ENCODE results near the gene TRIM41. TPM values are rescaled to one million over a fixed set of nuclear protein-coding genes. Genes with fewer than 3 reads are reported as not detected.
"Not testable (repeated sequence)": the region's sequence is repeated elsewhere in the genome, so short reads cannot be mapped to it uniquely, and the experiment has no call there.

The TRIM41 gene
- polyA plus RNA-seq (2013, experiment 1 of 4) = 34.7 TPM
- polyA plus RNA-seq (2013, experiment 2 of 4) = 33.6 TPM
- 24.6 TPM for polyA plus RNA-seq (2013, experiment 3 of 4)
- polyA plus RNA-seq (2013, experiment 4 of 4) = 32.7 TPM

GRCh38 chr5:181223058-181223728 is at the start of gene TRIM41:
TSS of gene TRIM41 (plus strand) at chr5:181223281. CDS start at chr5:181224000, 719 bp downstream.
- H3K27me3 ChIP-seq (ENCODE audit: control insufficient read depth, insufficient read depth, low read length, poor library complexity, severe bottlenecking) = no peaks in the 10 kb centered on the region
- H3K27ac ChIP-seq (ENCODE audit: insufficient read depth, low read depth, low read length, poor library complexity, severe bottlenecking) = peak within 1 kb of the TSS; percentile 79
- H3K4me1 ChIP-seq (ENCODE audit: control insufficient read depth, insufficient read depth, low read length) = peaks cover 4% of the 10 kb centered on the region
- peak within 1 kb of the TSS; percentile 82 for H3K4me3 ChIP-seq (ENCODE audit: insufficient read depth, low read depth, low read length)
- no peaks in the 10 kb centered on the region for H3K9me3 ChIP-seq (ENCODE audit: control insufficient read depth, low read length)
- H3K36me3 ChIP-seq (ENCODE audit: control insufficient read depth, insufficient read depth, low read length) = peaks cover 3% of the 10 kb centered on the region
- 0% methylated on average over 59 of the region's 59 CpGs for WGBS, 2 experiments

GRCh38 chr5:181173420-181174342 is 49.4 kb upstream of the TRIM41 start:
- Histone ChIP-seq H3K27ac (ENCODE audit: insufficient read depth, low read depth, low read length, poor library complexity, severe bottlenecking) (no peak overlapping the region), H3K9me3 (ENCODE audit: control insufficient read depth, low read length) (no peaks in the 10 kb centered on the region), H3K27me3 (ENCODE audit: control insufficient read depth, insufficient read depth, low read length, poor library complexity, severe bottlenecking) (peaks cover 66% of the 10 kb centered on the region), H3K4me1 (ENCODE audit: control insufficient read depth, insufficient read depth, low read length) (peaks cover 3% of the 10 kb centered on the region), H3K4me3 (ENCODE audit: insufficient read depth, low read depth, low read length) (peak overlapping the region; percentile 32), H3K36me3 (ENCODE audit: control insufficient read depth, insufficient read depth, low read length) (no peaks in the 10 kb centered on the region)
- WGBS, 2 experiments = 2% methylated on average over 50 of the region's 50 CpGs

GRCh38 chr5:181176254-181176952 is 46.7 kb upstream of the TRIM41 start:
- WGBS, 2 experiments = 77 to 85% methylated on average over 3 of the region's 3 CpGs
- H3K4me1 ChIP-seq (ENCODE audit: control insufficient read depth, insufficient read depth, low read length) = no peaks in the 10 kb centered on the region
- no peaks in the 10 kb centered on the region for H3K9me3 ChIP-seq (ENCODE audit: control insufficient read depth, low read length)
- peaks cover 39% of the 10 kb centered on the region for H3K27me3 ChIP-seq (ENCODE audit: control insufficient read depth, insufficient read depth, low read length, poor library complexity, severe bottlenecking)
- H3K36me3 ChIP-seq (ENCODE audit: control insufficient read depth, insufficient read depth, low read length) = no peaks in the 10 kb centered on the region
- no peak overlapping the region for H3K27ac ChIP-seq (ENCODE audit: insufficient read depth, low read depth, low read length, poor library complexity, severe bottlenecking)
- H3K4me3 ChIP-seq (ENCODE audit: insufficient read depth, low read depth, low read length) = no peak overlapping the region

- H3K36me3 ChIP-seq (ENCODE audit: control insufficient read depth, insufficient read depth, low read length); H3K27ac ChIP-seq (ENCODE audit: insufficient read depth, low read depth, low read length, poor library complexity, severe bottlenecking): not testable (repeated sequence)
- 80% methylated on average over 14 of the region's 14 CpGs for WGBS, 2 experiments
Observed at GRCh38 chr5:181177559-181177958, 45.5 kb upstream of the TRIM41 start.

GRCh38 chr5:181181650-181182565 is 41.2 kb upstream of the TRIM41 start:
- 63% methylated on average over 25 of the region's 25 CpGs for WGBS, 2 experiments
- H3K36me3 ChIP-seq (ENCODE audit: control insufficient read depth, insufficient read depth, low read length) = no peaks in the 10 kb centered on the region
- H3K9me3 ChIP-seq (ENCODE audit: control insufficient read depth, low read length) = no peaks in the 10 kb centered on the region
- no peaks in the 10 kb centered on the region for H3K27me3 ChIP-seq (ENCODE audit: control insufficient read depth, insufficient read depth, low read length, poor library complexity, severe bottlenecking)
- H3K27ac ChIP-seq (ENCODE audit: insufficient read depth, low read depth, low read length, poor library complexity, severe bottlenecking) = no peak overlapping the region
- no peaks in the 10 kb centered on the region for H3K4me1 ChIP-seq (ENCODE audit: control insufficient read depth, insufficient read depth, low read length)
- H3K4me3 ChIP-seq (ENCODE audit: insufficient read depth, low read depth, low read length) = no peak overlapping the region

More at GRCh38 chr5:181177559-181177958, 45.5 kb upstream of the TRIM41 start:
- H3K27me3 ChIP-seq (ENCODE audit: control insufficient read depth, insufficient read depth, low read length, poor library complexity, severe bottlenecking) = peaks cover 27% of the 10 kb centered on the region
- not testable (repeated sequence) for H3K4me3 ChIP-seq (ENCODE audit: insufficient read depth, low read depth, low read length); H3K4me1 ChIP-seq (ENCODE audit: control insufficient read depth, insufficient read depth, low read length); H3K9me3 ChIP-seq (ENCODE audit: control insufficient read depth, low read length)

GRCh38 chr5:181182651-181183050 is 40.4 kb upstream of the TRIM41 start:
- no peaks in the 10 kb centered on the region for H3K36me3 ChIP-seq (ENCODE audit: control insufficient read depth, insufficient read depth, low read length)
- no peak overlapping the region for H3K27ac ChIP-seq (ENCODE audit: insufficient read depth, low read depth, low read length, poor library complexity, severe bottlenecking)
- H3K27me3 ChIP-seq (ENCODE audit: control insufficient read depth, insufficient read depth, low read length, poor library complexity, severe bottlenecking) = no peaks in the 10 kb centered on the region
- H3K9me3 ChIP-seq (ENCODE audit: control insufficient read depth, low read length) = no peaks in the 10 kb centered on the region
- no peak overlapping the region for H3K4me3 ChIP-seq (ENCODE audit: insufficient read depth, low read depth, low read length)
- no peaks in the 10 kb centered on the region for H3K4me1 ChIP-seq (ENCODE audit: control insufficient read depth, insufficient read depth, low read length)
- 92 to 94% methylated on average over 12 of the region's 12 CpGs for WGBS, 2 experiments

GRCh38 chr5:181184845-181185216 is 38.2 kb upstream of the TRIM41 start:
- WGBS, 2 experiments = 92 to 94% methylated on average over 16 of the region's 16 CpGs
- no peak overlapping the region for H3K4me3 ChIP-seq (ENCODE audit: insufficient read depth, low read depth, low read length)

GRCh38 chr5:181185560-181185959 is 37.5 kb upstream of the TRIM41 start:
- WGBS, 2 experiments = 94 to 95% methylated on average over 13 of the region's 13 CpGs
- Histone ChIP-seq H3K36me3 (ENCODE audit: control insufficient read depth, insufficient read depth, low read length) (no peaks in the 10 kb centered on the region), H3K4me3 (ENCODE audit: insufficient read depth, low read depth, low read length) (no peak overlapping the region), H3K4me1 (ENCODE audit: control insufficient read depth, insufficient read depth, low read length) (no peaks in the 10 kb centered on the region), H3K9me3 (ENCODE audit: control insufficient read depth, low read length) (no peaks in the 10 kb centered on the region), H3K27ac (ENCODE audit: insufficient read depth, low read depth, low read length, poor library complexity, severe bottlenecking) (no peak overlapping the region), H3K27me3 (ENCODE audit: control insufficient read depth, insufficient read depth, low read length, poor library complexity, severe bottlenecking) (peaks cover 18% of the 10 kb centered on the region)

More at GRCh38 chr5:181184845-181185216, 38.2 kb upstream of the TRIM41 start:
- H3K27ac ChIP-seq (ENCODE audit: insufficient read depth, low read depth, low read length, poor library complexity, severe bottlenecking) = no peak overlapping the region
- no peaks in the 10 kb centered on the region for H3K9me3 ChIP-seq (ENCODE audit: control insufficient read depth, low read length)
- H3K36me3 ChIP-seq (ENCODE audit: control insufficient read depth, insufficient read depth, low read length) = no peaks in the 10 kb centered on the region
- H3K27me3 ChIP-seq (ENCODE audit: control insufficient read depth, insufficient read depth, low read length, poor library complexity, severe bottlenecking) = peaks cover 11% of the 10 kb centered on the region
- H3K4me1 ChIP-seq (ENCODE audit: control insufficient read depth, insufficient read depth, low read length) = no peaks in the 10 kb centered on the region

GRCh38 chr5:181186022-181186421 is 37.1 kb upstream of the TRIM41 start:
- Histone ChIP-seq H3K4me1 (ENCODE audit: control insufficient read depth, insufficient read depth, low read length) (no peaks in the 10 kb centered on the region), H3K36me3 (ENCODE audit: control insufficient read depth, insufficient read depth, low read length) (no peaks in the 10 kb centered on the region), H3K9me3 (ENCODE audit: control insufficient read depth, low read length) (no peaks in the 10 kb centered on the region), H3K27me3 (ENCODE audit: control insufficient read depth, insufficient read depth, low read length, poor library complexity, severe bottlenecking) (peaks cover 22% of the 10 kb centered on the region), H3K27ac (ENCODE audit: insufficient read depth, low read depth, low read length, poor library complexity, severe bottlenecking) (no peak overlapping the region), H3K4me3 (ENCODE audit: insufficient read depth, low read depth, low read length) (no peak overlapping the region)
- WGBS, 2 experiments = 93 to 94% methylated on average over 6 of the region's 6 CpGs

Measured in ectodermal cell (in vitro differentiated cells).